SKM-1 (cell line): ENCODE results near the gene CABYR.

Source experiments
- DNase-seq: peaks from one replicate; lab custom pipeline; 2025; ENCODE audit not compliant: unreplicated experiment; lab: John Stamatoyannopoulos, UW

CABYR gene

GRCh38 chr18:24189664-24190346 lies 50.9 kb downstream of the CABYR start:
- DNase-seq: no peak

- DNase-seq: no peak
Observed at GRCh38 chr18:24190590-24190989, 51.7 kb downstream of the CABYR start.

GRCh38 chr18:24195296-24196053 lies 56.6 kb downstream of the CABYR start:
- DNase-seq: no peak

- no peak for DNase-seq
Observed at GRCh38 chr18:24196764-24197163, 57.9 kb downstream of the CABYR start.

DNA sequence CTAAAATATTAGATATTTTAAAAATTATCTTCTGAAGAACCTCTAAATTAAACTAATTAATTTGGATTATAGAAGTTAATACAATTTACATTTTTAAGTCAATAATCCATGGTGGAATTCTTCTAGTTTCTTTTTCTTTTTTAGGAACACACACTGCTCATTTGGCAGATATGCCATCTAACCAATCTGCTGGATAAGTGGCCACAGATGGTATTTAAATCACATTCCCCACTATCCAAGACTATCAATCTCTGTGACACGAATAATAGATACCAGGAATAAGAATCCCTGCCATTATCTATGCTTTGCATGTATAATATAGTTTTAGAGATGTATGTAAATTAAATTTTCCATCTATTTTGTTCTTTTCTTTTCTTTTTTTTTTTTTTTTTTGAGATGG lies 58.5 kb downstream of the CABYR start:
- no peak for DNase-seq

- DNase-seq: no peak
Observed at GRCh38 chr18:24198461-24198860, 59.6 kb downstream of the CABYR start.

DNA sequence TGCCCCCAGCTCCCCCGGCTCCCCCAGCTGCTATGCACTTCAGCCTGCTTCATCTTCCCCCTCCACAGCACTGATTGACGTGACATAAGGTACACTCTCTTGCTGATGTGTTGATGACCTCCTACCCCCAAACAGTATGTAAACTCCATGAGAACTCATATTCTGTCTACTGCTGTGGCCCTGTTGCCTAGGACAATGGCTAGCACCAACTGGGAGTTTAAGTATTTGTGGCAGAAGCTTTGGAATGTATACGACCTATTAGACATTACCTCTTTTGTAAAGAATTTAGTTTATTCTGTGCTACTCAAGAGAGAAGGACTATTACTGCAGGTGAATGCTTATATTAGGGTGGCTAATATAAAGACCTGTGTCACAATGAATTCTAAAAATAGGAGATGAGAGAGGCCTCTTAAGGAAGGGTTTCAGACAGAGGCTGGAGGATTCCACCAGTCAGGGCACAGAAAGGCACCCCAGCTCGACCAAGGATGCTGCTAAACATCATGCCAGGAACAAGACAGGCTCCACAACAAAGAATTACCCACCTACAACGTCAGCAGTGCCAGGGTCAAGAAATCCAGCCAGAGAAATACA lies 60.6 kb downstream of the CABYR start:
- no peak for DNase-seq

DNA sequence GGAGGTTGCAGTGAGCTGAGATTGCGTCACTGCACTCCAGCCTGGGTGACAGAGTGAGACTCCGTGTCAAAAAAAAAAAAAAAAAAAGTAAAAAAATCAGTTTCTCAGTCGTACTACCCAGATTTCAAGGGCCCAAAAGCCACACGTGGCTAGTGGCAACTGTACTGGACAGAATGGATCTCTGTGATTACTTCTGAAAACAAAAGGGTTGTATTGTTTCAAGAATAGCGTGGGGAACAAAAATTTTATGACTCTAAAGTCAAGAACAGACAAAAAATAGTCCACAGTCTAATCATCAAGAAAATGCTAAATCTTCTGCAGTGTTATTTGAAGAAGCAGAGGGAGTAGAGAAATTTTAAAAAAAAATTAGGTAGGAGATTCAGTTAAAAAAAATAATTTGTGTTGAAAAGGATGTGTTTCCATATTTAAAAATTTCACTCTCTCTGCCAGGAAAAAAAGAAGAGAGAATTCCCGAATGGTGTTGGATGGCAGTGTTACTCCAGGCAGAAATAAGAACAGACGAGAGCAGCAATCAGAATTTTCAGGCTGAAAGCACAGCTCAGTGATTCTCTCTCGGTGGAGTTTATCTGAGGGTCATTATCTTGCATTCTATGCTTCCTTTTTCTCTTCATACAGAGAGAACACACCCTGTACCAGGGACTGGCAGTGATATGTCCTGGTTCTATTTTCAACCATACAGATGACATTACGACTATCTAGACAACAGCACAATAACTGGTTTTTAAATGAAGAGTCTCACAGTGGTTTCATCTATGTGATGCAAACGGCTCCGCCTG lies 61.8 kb downstream of the CABYR start:
- DNase-seq: no peak

DNA sequence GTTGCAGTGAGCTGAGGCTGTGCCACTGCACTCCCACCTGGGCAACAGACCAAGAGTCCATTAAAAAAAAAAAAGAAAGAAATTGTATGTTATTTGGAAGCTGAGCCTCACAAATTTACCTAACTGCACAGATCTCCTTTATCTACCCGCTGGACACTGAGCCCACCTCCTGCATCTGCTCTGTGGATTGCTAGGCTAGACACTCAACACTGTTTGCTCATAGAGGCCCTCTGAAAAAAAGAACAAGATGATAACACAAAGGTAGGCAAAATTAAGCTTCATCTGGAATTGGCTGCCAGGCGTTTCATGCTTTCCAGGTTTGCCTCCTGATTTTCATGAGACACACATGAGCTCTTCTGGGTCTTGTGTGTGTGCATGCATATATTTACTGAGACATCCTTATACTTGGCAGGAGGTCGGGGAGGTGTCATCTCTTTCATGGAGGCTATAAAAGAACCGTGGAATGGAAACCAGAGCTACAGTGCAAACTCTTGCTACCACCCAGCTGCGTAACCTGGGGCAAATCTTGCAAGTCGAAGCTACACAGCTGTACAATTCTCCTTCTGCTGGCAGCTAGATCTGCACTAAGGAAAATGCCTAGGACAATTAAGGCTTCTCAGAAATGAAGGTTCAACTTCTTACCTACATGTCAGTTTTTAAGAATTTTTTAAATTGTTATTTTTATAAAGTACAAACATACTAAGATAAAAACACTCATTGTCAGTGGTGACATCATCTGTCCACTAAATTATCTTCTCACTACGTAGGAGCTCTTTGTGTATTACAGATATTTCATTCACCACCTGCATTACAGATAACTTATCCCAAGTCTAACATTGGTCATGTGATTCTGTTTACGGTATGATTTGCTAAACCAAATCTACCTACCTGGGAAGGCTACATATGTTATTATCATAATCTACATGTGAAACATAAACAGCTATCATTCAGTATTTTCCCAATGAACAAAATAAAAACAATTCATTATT lies 63.1 kb downstream of the CABYR start:
- DNase-seq: no peak

DNA sequence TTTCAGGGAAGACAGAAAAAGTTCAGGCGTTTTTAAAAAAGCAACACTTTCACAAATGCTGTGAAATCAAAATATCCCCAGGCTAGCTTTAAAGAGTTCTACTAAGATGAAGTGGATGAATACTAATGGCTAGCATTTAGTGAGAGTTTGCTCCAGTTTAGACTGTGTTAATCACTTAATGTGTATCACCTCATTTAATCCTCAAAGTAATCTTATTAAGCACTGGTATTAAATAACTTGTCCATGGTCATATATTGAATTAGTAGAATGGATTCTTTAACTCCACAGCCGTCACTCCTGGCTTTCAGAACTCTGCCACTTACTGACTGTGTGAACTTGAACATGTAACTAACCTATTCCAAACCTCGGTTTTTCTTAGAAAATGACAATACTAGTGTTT lies 66.0 kb downstream of the CABYR start:
- no peak for DNase-seq

DNA sequence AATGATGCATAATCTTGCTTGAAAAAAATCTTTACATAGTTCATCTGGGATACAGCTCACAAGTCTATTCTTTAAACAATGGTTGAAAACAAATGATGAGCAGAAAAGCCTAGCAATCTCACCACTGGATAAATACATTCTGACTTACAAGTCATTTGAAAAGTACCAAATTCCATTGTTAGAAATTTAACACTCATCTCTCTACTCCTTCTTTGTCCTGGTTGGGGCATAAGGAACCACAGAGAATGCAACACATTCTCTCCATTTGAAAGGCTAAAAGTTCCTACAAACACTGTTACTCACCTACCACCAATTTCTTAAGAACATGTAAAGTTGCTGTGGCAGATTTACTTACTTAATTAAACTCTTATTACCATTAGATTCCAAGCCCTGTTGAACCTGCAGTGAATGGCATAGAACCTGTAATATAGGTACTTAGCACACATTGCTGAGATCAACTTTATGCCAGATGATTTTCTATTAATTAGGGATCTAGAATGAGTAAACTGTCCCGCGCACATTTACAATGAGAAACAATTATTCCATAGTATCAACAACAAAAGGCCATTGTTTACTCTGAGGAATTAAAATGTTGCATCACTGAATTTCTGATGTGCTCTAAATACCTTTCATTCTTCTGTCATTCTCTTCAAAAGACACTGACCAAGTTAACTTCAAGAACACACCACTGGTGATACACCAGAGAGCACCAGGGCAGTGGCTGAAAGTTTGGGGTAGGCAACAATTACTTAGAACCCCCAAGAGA lies 69.6 kb downstream of the CABYR start:
- no peak for DNase-seq

DNA sequence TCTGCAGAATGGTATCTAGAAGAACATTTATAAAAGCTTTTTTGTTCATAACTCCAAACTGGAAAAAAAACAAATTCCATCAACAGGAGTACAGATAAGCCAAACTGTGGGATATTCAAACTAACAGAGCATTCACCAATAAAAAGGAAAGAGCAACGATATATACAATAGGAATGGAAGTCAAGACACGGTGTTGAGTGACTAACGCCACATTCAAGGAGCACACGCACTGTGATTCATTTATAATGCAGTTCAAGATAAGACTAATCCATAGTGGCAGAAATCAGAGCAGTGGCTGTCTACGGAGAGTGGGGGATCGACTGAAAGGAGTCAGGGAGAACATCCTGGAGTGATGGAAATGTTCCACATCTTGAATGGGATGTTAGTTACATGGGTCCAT lies 70.7 kb downstream of the CABYR start:
- DNase-seq: no peak
